Liver (tissue), 9 donors: ENCODE results near the gene SALL1. TPM values are rescaled to one million over a fixed set of nuclear protein-coding genes. Genes with fewer than 3 reads are reported as not detected.

ENCODE experiments used
- DNase-seq: peaks from one replicate; pipeline ENCODE4 v3.0.0-alpha.2; 2017; ENCODE audit warnings: low spot score
- H3K27ac ChIP-seq, 2 donors: one replicate each; pipeline ENCODE4 v1.7.0; 2013; ENCODE audit warnings: inconsistent platforms in 2 of 2, low read length in 2 of 2, control low read depth in 1 of 2, low read depth in 1 of 2, mild to moderate bottlenecking in 1 of 2
- H3K27me3 ChIP-seq, 4 donors: one replicate each; pipeline versions ENCODE4 v1.6.1 to v1.7.0; 2013; ENCODE audit warnings: low read length in 3 of 4, inconsistent platforms in 1 of 4, mild to moderate bottlenecking in 1 of 4, moderate library complexity in 1 of 4; ENCODE audit not compliant: control insufficient read depth in 4 of 4, insufficient read depth in 4 of 4
- H3K36me3 ChIP-seq, 4 donors: one replicate each; pipeline versions ENCODE4 v1.6.1 to v1.7.0; 2013; ENCODE audit warnings: low read length in 3 of 4, mild to moderate bottlenecking in 3 of 4, low read depth in 1 of 4, moderate library complexity in 1 of 4; ENCODE audit not compliant: control insufficient read depth in 4 of 4, insufficient read depth in 3 of 4
- H3K4me1 ChIP-seq, 4 donors: one replicate each; pipeline versions ENCODE4 v1.6.1 to v1.7.0; 2013; ENCODE audit warnings: low read length in 3 of 4, mild to moderate bottlenecking in 3 of 4, moderate library complexity in 1 of 4; ENCODE audit not compliant: control insufficient read depth in 4 of 4, insufficient read depth in 4 of 4
- H3K4me3 ChIP-seq, 3 donors: one replicate each; pipeline versions ENCODE4 v1.6.1 to v1.7.0; 2013; ENCODE audit warnings: low read length in 3 of 3, control low read depth in 1 of 3, low read depth in 1 of 3, mild to moderate bottlenecking in 1 of 3
- H3K9ac ChIP-seq, 2 donors: one replicate each; pipeline ENCODE4 v1.7.0; 2013; ENCODE audit warnings: low read length in 2 of 2, mild to moderate bottlenecking in 2 of 2, moderate library complexity in 2 of 2, control low read depth in 1 of 2, low read depth in 1 of 2
- H3K9me3 ChIP-seq, 4 donors: one replicate each; pipeline versions ENCODE4 v1.6.1 to v1.7.0; 2013; ENCODE audit warnings: low read length in 3 of 4; ENCODE audit not compliant: control insufficient read depth in 4 of 4
- ATF3 ChIP-seq: IDR thresholded peaks from 2 replicates; pipeline ENCODE4 v1.6.1; 2016; ENCODE audit warnings: antibody characterized with exemption
- CTCF ChIP-seq: fragments of 150-350 bp; IDR thresholded peaks from 2 replicates; pipeline ENCODE4 v1.5.1; 2017; ENCODE audit warnings: improper control_type of control experiment, low read depth, low read length; ENCODE audit not compliant: missing input control
- EGR1 ChIP-seq, 2 donors: IDR thresholded peaks; 2 replicates each; pipeline ENCODE4 v1.6.1; 2016 to 2018; ENCODE audit warnings: antibody characterized with exemption in 2 of 2, low read depth in 2 of 2
- FOXA1 ChIP-seq: IDR thresholded peaks from 2 replicates; pipeline ENCODE4 v1.6.1; 2016; ENCODE audit warnings: antibody characterized with exemption
- FOXA2 ChIP-seq: IDR thresholded peaks from 2 replicates; pipeline ENCODE4 v1.6.1; 2016; ENCODE audit warnings: antibody characterized with exemption
- GABPA ChIP-seq, 2 donors: IDR thresholded peaks in 1 of 2; conservative IDR thresholded peaks in 1 of 2; 2 replicates each; pipeline ENCODE4 v1.6.1; 2016; ENCODE audit warnings: antibody characterized with exemption in 2 of 2, mild to moderate bottlenecking in 1 of 2, moderate library complexity in 1 of 2
- HNF4A ChIP-seq, 2 donors: conservative IDR thresholded peaks; 2 replicates each; pipeline ENCODE4 v1.6.1; 2016; ENCODE audit warnings: antibody characterized with exemption in 2 of 2, mild to moderate bottlenecking in 2 of 2
- HNF4G ChIP-seq: IDR thresholded peaks from 2 replicates; pipeline ENCODE4 v1.6.1; 2016; ENCODE audit warnings: antibody characterized with exemption
- JUND ChIP-seq, 2 donors: IDR thresholded peaks; 2 replicates each; pipeline ENCODE4 v1.6.1; 2016; ENCODE audit warnings: antibody characterized with exemption in 2 of 2
- MAX ChIP-seq: IDR thresholded peaks from 2 replicates; pipeline ENCODE4 v1.6.1; 2016; ENCODE audit warnings: antibody characterized with exemption
- NR2F2 ChIP-seq: IDR thresholded peaks from 2 replicates; pipeline ENCODE4 v1.6.1; 2016; ENCODE audit warnings: antibody characterized with exemption
- RAD21 ChIP-seq, 2 donors: IDR thresholded peaks; 2 replicates each; pipeline ENCODE4 v1.6.1; 2016; ENCODE audit warnings: antibody characterized with exemption in 2 of 2, mild to moderate bottlenecking in 2 of 2
- RXRA ChIP-seq, 2 donors: IDR thresholded peaks; 2 replicates each; pipeline ENCODE4 v1.6.1; 2017 to 2018; ENCODE audit warnings: antibody characterized with exemption in 2 of 2, mild to moderate bottlenecking in 1 of 2
- SP1 ChIP-seq: IDR thresholded peaks from 2 replicates; pipeline ENCODE4 v1.6.1; 2018; ENCODE audit warnings: antibody characterized with exemption, mild to moderate bottlenecking
- TAF1 ChIP-seq: conservative IDR thresholded peaks from 2 replicates; pipeline ENCODE4 v1.6.1; 2016; ENCODE audit warnings: antibody characterized with exemption, mild to moderate bottlenecking
- YY1 ChIP-seq: IDR thresholded peaks from 2 replicates; pipeline ENCODE4 v1.6.1; 2016; ENCODE audit warnings: antibody characterized with exemption, mild to moderate bottlenecking
- WGBS: extraction: QIAGEN DNeasy Blood & Tissue Kit; methylation state at CpG from one replicate; pipeline ENCODE4 v1.1.7; 2013; 5-methylcytosine and 5-hydroxymethylcytosine counted together
- polyA plus RNA-seq, 2 donors: library from polyadenylated mRNA; stranded (reverse) in 1 of 2; unstranded in 1 of 2; fragments of 200-250 nt in 1 of 2; fragments of >200 nt in 1 of 2; fragmentation: Nextera tagmentation in 1 of 2; extraction: Ambion mirVana in 1 of 2; gene quantifications; one replicate each; pipeline versions ENCODE4 v1.2.1 to v1.2.3, GENCODE V29; 2013 to 2015
- total RNA-seq, 2 donors: library from RNA; depleted of rRNA; stranded (reverse); fragments of >200 nt; gene quantifications; one replicate each; pipeline ENCODE4 v1.2.3, GENCODE V29; 2014
- TF ChIP-seq, protein P1 (sequence below): IDR thresholded peaks from 2 replicates; pipeline ENCODE4 v1.6.1; 2016; ENCODE audit warnings: antibody characterized with exemption
- donor health status: healthy.
- donor health status: healthy.
- donor health status: healthy.
- donor health status: healthy.
- donor health status: healthy.

SALL1 gene
- total and polyA plus RNA-seq, 4 donors, result 1.8 to 13.4 (median 11.7) TPM

GRCh38 chr16:51163366-51163765 is 12.3 kb upstream of the SALL1 start:
- WGBS, result 91% methylated on average over 2 of the region's 2 CpGs
- DNase-seq, result no peak
- Histone ChIP-seq H3K4me1 (peaks cover 0 to 3% (median 0%) of the 10 kb centered on the region in 4 donors), H3K9me3 (no peaks in the 10 kb centered on the region), H3K36me3 (no peaks in the 10 kb centered on the region), H3K4me3 (no peak overlapping the region), H3K27ac (no peak overlapping the region), H3K9ac (no peak overlapping the region), H3K27me3 (no peaks in the 10 kb centered on the region)
- TF ChIP-seq HNF4G (no peak), MAX (no peak), FOXA2 (no peak), EGR1 (IDR thresholded peaks at IDR 0.05; ENCODE audit: low read depth in 2 of 2) (no peak)

DNA sequence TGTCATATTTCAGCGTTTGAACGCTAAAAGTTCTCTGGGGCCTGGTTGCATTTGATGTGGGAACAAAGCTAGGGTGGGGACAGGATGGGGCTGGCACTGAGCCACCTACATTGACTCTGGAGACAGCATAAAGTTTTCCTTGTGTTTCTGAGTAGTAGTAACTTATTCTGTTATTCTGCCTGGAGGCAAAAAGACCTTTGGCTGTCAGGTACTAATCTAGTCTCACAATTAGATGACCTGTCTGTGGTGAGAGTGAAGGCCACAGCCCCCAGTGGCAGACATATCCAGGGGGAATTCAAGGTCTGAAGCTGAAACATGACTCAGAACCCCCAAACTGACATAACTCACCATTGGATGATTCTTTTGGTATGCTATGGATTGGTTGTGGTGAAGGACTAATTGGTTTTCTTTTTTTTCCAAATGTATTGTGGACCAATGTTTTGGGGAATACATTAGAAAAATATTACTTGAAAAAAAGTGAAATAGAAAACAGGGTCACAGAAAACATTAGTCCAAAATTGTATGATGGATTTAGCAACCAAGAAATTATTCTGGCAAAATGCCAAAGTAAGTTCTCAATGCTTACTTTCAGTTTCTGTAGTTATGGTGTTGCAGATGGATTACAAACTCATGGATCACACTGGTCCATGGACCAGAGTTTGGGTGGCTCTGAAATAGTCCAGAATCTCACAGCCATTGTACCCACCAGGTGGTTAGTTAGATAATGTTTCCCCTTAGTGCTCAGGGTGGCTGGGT is 10.5 kb upstream of the SALL1 start:
- Histone ChIP-seq H3K4me1 (peaks cover 7 to 15% (median 15%) of the 10 kb centered on the region in 4 donors), H3K27me3 (no peaks in the 10 kb centered on the region), H3K4me3 (no peak overlapping the region), H3K9ac (no peak overlapping the region), H3K9me3 (no peaks in the 10 kb centered on the region), H3K27ac (no peak overlapping the region), H3K36me3 (no peaks in the 10 kb centered on the region)
- no peak for DNase-seq
- no peak for TF ChIP-seq RXRA (IDR thresholded peaks at IDR 0.05)
- no peak for TF ChIP-seq CTCF
- no peak for TF ChIP-seq EGR1 (IDR thresholded peaks at IDR 0.05; ENCODE audit: low read depth in 2 of 2)
- TF ChIP-seq ATF3, result no peak
- TF ChIP-seq HNF4A (conservative IDR thresholded peaks at IDR 0.05), result no peak
- no peak for TF ChIP-seq SP1
- no peak for TF ChIP-seq HNF4G
- TF ChIP-seq TAF1, result no peak
- TF ChIP-seq FOXA1, result no peak
- no peak for TF ChIP-seq YY1
- no peak for TF ChIP-seq GABPA (IDR thresholded peaks at IDR 0.05 in 1 of 2, conservative IDR thresholded peaks at IDR 0.05 in 1 of 2)
- TF ChIP-seq, protein P1, sequence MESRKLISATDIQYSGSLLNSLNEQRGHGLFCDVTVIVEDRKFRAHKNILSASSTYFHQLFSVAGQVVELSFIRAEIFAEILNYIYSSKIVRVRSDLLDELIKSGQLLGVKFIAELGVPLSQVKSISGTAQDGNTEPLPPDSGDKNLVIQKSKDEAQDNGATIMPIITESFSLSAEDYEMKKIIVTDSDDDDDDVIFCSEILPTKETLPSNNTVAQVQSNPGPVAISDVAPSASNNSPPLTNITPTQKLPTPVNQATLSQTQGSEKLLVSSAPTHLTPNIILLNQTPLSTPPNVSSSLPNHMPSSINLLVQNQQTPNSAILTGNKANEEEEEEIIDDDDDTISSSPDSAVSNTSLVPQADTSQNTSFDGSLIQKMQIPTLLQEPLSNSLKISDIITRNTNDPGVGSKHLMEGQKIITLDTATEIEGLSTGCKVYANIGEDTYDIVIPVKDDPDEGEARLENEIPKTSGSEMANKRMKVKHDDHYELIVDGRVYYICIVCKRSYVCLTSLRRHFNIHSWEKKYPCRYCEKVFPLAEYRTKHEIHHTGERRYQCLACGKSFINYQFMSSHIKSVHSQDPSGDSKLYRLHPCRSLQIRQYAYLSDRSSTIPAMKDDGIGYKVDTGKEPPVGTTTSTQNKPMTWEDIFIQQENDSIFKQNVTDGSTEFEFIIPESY, result no peak
- no peak for TF ChIP-seq MAX
- no peak for TF ChIP-seq JUND (IDR thresholded peaks at IDR 0.05)
- no peak for TF ChIP-seq FOXA2
- TF ChIP-seq NR2F2, result no peak
- TF ChIP-seq RAD21 (IDR thresholded peaks at IDR 0.05), result no peak
- 95% methylated on average over 2 of the region's 2 CpGs for WGBS
